ENCODE results near the gene IRAK1BP1. TPM values are rescaled to one million over a fixed set of nuclear protein-coding genes. Genes with fewer than 3 reads are reported as not detected.

IRAK1BP1 gene
- total and polyA plus RNA-seq, 3 experiments from 2014 or later, result 0.99 to 3.1 (median 2.9) TPM

- peaks cover 62 to 89% (median 82%) of the 10 kb centered on the region in 3 donors for H3K36me3 Mint-ChIP-seq
Observed at GRCh38 chr6:78952362-78952761, 85.0 kb downstream of the IRAK1BP1 start.

More at GRCh38 chr6:78952362-78952761, 85.0 kb downstream of the IRAK1BP1 start:
- ChIA-PET CTCF (no interaction called here), POLR2A (no interaction called here)
- no peaks in the 10 kb centered on the region for H3K27me3 Mint-ChIP-seq
- Histone ChIP-seq H3K27ac (ENCODE audit: low read depth, low read length) (no peak overlapping the region), H3K27me3 (ENCODE audit: insufficient read depth, low read length, poor library complexity, severe bottlenecking) (no peaks in the 10 kb centered on the region), H3K36me3 (ENCODE audit: insufficient read depth, low read length) (peaks cover 39% of the 10 kb centered on the region), H3K4me3 (ENCODE audit: low read length) (no peak overlapping the region), H3K9me3 (ENCODE audit: low read length) (peaks cover 7% of the 10 kb centered on the region), H3K4me1 (ENCODE audit: insufficient read depth, low read length) (no peaks in the 10 kb centered on the region)
- H3K9me3 Mint-ChIP-seq, result peaks cover 6 to 23% (median 13%) of the 10 kb centered on the region in 5 donors
- no peak overlapping the region for H3K27ac Mint-ChIP-seq
- no peak for DNase-seq
- no peak overlapping the region for H3K4me3 Mint-ChIP-seq
- H3K4me1 Mint-ChIP-seq, result no peaks in the 10 kb centered on the region

Other genes starting within 250 kb of the IRAK1BP1 start
- 10 to 100 TPM; 26.1 to 27.0 TPM for gene PHIP, start 210.7 kb downstream of the IRAK1BP1 start, total RNA-seq
- 13.4 TPM for gene PHIP, start 210.7 kb downstream of the IRAK1BP1 start, polyA plus RNA-seq

All from CD8-positive, alpha-beta memory T cell (primary cell).